ENCODE measurements around the gene C3orf20. TPM values are rescaled to one million over a fixed set of nuclear protein-coding genes. Genes with fewer than 3 reads are reported as not detected.

C3orf20 gene
- total RNA-seq, 1 experiment from 2014 or later = not detected

GRCh38 chr3:14631101-14631497, 43.8 kb upstream of the C3orf20 start:
- intact Hi-C loops (cut with micrococcal nuclease; ENCODE audit: unreplicated experiment) = no loop called here
- ChIA-PET CTCF (no interaction called here), POLR2A (no interaction called here)
- Histone ChIP-seq H3K4me3 (ENCODE audit: low read depth in 2 of 2, low read length in 2 of 2) (no peak overlapping the region), H3K36me3 (ENCODE audit: control insufficient read depth, insufficient read depth, low read length) (no peaks in the 10 kb centered on the region), H3K27ac (ENCODE audit: low read length) (no peak overlapping the region), H3K27me3 (ENCODE audit: control insufficient read depth, insufficient read depth, low read length) (no peaks in the 10 kb centered on the region), H3K4me1 (ENCODE audit: control insufficient read depth, insufficient read depth, low read length) (no peaks in the 10 kb centered on the region), H3K9me3 (ENCODE audit: control insufficient read depth, insufficient read depth, low read depth, low read length) (no peaks in the 10 kb centered on the region)
- in situ Hi-C loops (cut with HindIII; ENCODE audit: low pct_unique_long_range_greater_than_20kb, low sequenced_read_pairs) = no loop called here
- TF ChIP-seq CTCF (IDR thresholded peaks at IDR 0.05) (no peak), POLR2AphosphoS5 (IDR thresholded peaks at IDR 0.05; ENCODE audit: low read depth, low read length) (no peak), SIN3A (IDR thresholded peaks at IDR 0.05; ENCODE audit: borderline replicate concordance, insufficient read depth, low read depth, low read length) (no peak), TCF7L2 (IDR thresholded peaks at IDR 0.05; ENCODE audit: low read depth, low read length) (no peak)
- TF ChIP-seq, protein P1, sequence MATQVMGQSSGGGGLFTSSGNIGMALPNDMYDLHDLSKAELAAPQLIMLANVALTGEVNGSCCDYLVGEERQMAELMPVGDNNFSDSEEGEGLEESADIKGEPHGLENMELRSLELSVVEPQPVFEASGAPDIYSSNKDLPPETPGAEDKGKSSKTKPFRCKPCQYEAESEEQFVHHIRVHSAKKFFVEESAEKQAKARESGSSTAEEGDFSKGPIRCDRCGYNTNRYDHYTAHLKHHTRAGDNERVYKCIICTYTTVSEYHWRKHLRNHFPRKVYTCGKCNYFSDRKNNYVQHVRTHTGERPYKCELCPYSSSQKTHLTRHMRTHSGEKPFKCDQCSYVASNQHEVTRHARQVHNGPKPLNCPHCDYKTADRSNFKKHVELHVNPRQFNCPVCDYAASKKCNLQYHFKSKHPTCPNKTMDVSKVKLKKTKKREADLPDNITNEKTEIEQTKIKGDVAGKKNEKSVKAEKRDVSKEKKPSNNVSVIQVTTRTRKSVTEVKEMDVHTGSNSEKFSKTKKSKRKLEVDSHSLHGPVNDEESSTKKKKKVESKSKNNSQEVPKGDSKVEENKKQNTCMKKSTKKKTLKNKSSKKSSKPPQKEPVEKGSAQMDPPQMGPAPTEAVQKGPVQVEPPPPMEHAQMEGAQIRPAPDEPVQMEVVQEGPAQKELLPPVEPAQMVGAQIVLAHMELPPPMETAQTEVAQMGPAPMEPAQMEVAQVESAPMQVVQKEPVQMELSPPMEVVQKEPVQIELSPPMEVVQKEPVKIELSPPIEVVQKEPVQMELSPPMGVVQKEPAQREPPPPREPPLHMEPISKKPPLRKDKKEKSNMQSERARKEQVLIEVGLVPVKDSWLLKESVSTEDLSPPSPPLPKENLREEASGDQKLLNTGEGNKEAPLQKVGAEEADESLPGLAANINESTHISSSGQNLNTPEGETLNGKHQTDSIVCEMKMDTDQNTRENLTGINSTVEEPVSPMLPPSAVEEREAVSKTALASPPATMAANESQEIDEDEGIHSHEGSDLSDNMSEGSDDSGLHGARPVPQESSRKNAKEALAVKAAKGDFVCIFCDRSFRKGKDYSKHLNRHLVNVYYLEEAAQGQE (IDR thresholded peaks at IDR 0.05; ENCODE audit: insufficient read depth in 1 of 2, low read depth in 2 of 2, low read length in 1 of 2) = no peak
- BruUV-seq (replicated peaks) = no TSS peak
- ATAC-seq = no peak
- DNase-seq (ENCODE audit: low read depth, low spot score) = no peak

DNA sequence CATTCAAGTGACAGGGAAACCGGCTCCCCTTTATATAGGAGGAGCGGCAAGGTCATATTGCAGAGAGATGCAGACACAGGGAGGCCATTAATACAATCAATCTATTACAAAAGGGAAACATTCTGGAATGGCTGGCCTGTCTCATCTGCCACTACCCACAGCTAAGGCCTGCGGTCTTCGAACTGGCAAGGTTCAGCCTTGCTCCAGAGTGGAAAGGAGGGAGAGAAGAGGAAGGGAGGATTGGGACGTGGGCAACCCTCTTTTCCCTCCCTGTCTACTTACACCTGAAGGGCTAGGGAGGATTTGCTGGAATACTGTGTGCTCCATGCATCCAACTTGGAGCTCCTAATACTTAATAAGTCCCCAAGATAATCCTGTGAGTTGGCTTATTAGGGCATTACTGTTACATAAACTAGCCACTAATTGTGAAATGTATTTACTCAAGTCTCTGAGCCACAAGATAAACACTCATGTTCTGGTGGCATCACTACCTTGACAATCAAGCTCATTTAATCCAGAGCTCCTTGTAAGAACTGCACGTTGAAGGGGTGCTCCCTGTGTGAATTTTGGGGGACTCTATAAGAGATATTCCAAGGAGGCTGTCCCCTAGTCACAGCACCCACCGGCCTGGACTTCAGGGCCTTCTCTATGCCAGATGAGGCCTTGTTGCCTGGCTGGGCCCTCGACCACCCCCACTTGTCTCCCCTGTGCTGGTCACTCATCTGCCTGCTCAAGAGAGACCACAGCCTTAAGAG, 43.1 kb upstream of the C3orf20 start:
- intact Hi-C loops (cut with micrococcal nuclease; ENCODE audit: unreplicated experiment) (no loop called here), in situ Hi-C loops (cut with HindIII; ENCODE audit: low pct_unique_long_range_greater_than_20kb, low sequenced_read_pairs) (no loop called here)
- no peaks in the 10 kb centered on the region for H3K36me3 ChIP-seq (ENCODE audit: control insufficient read depth, insufficient read depth, low read length)
- POLR2A ChIA-PET = no interaction called here
- H3K4me3 ChIP-seq (ENCODE audit: low read depth in 2 of 2, low read length in 2 of 2) = no peak overlapping the region
- H3K9me3 ChIP-seq (ENCODE audit: control insufficient read depth, insufficient read depth, low read depth, low read length) = no peaks in the 10 kb centered on the region
- no peak for DNase-seq (ENCODE audit: low read depth, low spot score)
- no peaks in the 10 kb centered on the region for H3K4me1 ChIP-seq (ENCODE audit: control insufficient read depth, insufficient read depth, low read length)
- H3K27me3 ChIP-seq (ENCODE audit: control insufficient read depth, insufficient read depth, low read length) = no peaks in the 10 kb centered on the region
- H3K27ac ChIP-seq (ENCODE audit: low read length) = no peak overlapping the region
- TF ChIP-seq TCF7L2 (IDR thresholded peaks at IDR 0.05; ENCODE audit: low read depth, low read length) (no peak), POLR2AphosphoS5 (IDR thresholded peaks at IDR 0.05; ENCODE audit: low read depth, low read length) (no peak), SIN3A (IDR thresholded peaks at IDR 0.05; ENCODE audit: borderline replicate concordance, insufficient read depth, low read depth, low read length) (no peak), CTCF (IDR thresholded peaks at IDR 0.05) (no peak)
- TF ChIP-seq, protein P1 (IDR thresholded peaks at IDR 0.05; ENCODE audit: insufficient read depth in 1 of 2, low read depth in 2 of 2, low read length in 1 of 2) = no peak
- no peak for ATAC-seq
- no TSS peak for BruUV-seq (replicated peaks)
- CTCF ChIA-PET = no interaction called here
